NCI-H69 (cell line): ENCODE data around the gene SEC23A.
"Not testable (repeated sequence)": the region's sequence is repeated elsewhere in the genome, so short reads cannot be mapped to it uniquely, and the experiment has no call there.

Source experiments
- DNase-seq: peaks from one replicate; lab custom pipeline; 2025; lab: John Stamatoyannopoulos, UW

Gene SEC23A

DNA sequence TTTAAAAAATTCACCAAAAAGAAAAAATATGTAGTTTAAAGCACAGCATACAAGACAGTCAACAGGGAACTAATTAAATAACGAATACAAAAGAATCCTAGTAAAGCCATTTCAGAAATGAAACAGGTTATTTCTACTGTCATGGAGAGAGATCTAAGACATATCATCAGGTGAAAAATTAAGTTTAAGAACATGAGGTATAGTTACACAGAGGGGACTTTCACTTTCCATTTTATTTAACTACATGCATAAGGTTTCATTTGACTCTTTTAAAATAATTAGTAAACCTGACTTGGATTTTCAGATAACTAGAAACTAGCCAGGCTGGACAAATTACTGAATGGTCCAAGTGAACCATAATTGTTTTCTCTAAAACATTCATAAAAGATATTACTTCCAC lies 11.3 kb downstream of the SEC23A start:
- DNase-seq, result no peak

DNA sequence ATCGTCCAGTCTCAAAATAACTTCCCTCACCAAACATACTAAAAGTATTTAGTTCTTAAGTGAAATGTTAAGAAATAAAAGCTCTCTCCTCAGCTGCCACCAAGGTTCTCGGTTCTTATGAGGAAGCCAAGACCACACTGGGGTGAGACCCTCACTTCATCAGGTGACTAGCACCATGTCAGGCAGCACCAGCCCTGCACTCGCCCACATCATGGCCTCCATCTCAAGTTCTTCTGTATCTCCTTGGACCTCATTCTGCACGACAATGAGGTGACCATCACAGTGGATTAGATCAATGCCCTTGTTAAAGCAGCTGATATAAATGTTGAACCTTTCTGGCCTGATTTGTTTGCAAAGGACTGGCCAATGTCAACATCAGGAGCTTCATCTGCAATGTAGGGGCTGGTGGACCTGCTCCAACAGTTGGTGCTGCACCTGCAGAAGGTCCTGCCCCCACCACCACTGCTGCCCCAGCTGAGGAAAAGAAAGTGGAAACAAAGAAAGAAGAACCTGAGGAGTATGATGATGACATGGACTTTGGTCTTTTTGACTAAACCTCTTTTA lies 12.4 kb downstream of the SEC23A start:
- DNase-seq, result no peak

DNA sequence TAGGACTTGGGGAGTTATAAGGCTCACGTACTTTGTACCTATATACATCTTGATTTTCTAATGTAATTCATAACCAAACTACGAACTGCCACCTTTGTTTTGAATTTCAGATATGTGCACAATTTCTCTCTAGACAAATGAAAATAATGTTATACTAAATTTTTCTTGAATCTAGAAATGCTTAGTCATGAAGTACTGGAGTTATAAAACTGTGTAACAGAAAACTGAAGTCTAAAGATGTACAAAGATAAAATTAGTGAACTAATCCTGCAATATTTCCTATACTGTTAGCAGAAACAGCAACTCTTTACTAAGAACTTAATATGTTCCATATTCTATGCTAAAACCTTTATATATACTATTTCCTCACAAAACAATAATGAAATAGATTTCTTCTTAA lies 15.5 kb downstream of the SEC23A start:
- DNase-seq, result no peak

DNA sequence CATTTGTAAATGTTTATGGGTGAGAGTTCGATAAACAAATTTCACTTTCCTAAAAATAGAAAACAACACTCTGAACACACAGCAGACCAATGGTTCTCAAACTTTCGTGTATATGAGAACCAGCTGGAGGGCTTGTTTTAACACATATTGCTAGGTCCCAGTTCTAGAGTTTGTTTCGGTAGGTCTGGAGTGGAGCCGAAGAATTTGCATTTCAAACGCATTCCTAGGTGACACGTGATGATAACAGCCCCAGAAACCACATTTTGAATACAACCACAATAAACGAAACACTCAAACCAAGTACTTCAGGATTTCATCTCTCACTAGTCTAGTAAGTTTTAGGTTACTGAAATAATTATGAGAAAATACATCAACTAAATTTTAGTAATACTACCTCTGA lies 17.1 kb downstream of the SEC23A start:
- no peak for DNase-seq

DNA sequence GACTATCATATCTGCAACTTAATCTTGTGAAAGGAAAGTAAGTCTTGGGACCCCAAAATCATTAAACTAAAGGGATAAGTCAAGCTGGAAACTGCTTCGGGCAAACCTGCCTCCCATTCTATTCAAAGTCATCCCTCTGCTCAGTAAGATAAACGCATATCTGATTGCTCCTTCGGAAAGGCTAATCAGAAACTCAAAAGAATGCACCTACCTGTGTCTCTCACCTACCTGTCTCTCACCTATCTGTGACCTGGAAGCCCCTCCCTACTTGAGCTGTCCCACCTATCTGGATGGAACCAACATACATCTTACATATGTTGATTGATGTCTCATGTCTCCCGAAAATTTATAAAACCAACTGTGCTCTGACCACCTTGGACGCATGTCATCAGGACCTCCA lies 19.9 kb downstream of the SEC23A start:
- no peak for DNase-seq

DNA sequence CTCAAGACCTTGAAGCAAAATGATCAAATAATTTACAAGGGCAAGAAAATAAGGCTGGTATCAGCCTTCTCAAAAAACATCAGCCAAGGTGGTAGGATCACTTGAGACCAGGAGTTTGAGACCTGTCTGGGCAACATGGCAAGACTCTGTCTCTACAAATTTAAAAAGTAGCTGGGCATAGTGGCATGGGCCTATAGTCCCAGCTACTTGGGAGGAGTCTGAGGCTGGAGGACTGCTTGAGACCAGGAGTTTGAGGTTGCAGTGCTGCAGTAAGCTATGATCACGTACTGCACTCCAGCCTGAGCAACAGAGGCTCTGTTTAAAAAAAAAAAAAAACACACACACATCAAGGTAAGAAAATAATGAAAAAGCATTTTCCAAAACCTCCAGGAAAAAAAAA lies 22.1 kb downstream of the SEC23A start:
- DNase-seq, result no peak

DNA sequence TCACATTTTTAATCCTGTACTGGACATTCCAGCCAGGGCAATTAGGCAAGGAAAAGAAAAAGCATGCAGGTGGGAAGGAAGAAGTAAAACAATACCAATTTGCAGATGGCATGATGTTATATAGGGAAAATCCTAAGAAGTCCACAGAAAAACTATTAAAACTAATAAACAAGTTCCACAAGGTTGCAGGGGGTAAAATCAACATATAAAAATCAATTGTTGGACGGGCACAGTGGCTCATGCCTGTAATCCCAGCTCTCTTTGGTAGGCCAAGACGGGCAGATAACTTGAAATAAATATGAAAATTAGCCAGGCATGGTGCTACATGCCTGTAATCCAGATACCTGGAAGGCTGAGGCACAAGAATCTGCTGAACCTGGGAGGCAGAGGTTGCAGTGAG lies 31.9 kb downstream of the SEC23A start:
- DNase-seq, result no peak

DNA sequence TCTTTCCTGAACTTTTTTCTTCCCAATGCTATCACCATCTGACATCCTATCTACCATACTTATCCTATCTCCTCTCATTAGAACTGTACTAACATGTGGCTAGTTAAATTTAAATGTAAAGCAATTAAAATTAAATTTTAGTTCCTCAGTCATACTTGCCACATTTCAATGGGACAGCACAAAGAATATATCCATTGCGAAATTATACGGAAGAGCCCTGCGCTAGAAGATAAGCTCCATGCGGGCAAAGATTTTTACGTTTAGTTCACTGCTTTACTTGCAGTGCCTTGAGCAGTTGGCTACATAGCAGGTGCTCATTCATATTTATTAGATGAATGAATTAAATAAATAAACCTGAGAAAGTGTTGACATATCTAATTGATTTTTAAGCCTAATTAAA lies 33.1 kb downstream of the SEC23A start:
- DNase-seq, result no peak

DNA sequence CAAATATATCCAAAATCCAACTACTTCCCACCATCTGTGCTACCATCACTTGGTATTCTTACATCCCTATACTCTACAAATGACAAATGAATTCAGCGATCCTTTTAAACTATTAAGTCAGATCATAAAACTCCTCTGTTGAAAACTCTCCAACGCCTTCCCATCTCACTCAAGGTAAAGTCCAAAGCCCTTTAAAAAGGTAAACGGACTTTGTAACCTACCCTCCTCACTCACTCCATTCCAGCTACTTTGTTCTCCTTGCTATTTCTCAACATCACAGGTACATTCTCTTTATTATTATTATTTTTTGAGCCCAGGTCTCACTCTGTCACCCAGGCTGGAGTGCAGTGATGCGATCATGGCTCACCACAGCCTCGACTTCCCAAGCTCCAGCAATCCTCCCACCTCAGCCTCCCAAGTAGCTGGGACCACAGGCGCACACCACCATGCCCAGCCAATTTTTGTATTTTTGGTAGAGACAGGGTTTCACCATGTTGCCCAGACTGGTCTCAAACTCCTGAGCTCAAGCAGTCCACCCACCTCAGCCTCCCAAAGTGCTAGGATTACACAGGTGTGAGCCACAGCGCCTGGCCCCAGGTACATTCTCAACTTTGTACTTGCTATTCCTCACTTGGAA lies 33.7 kb downstream of the SEC23A start:
- DNase-seq, result not testable (repeated sequence)

DNA sequence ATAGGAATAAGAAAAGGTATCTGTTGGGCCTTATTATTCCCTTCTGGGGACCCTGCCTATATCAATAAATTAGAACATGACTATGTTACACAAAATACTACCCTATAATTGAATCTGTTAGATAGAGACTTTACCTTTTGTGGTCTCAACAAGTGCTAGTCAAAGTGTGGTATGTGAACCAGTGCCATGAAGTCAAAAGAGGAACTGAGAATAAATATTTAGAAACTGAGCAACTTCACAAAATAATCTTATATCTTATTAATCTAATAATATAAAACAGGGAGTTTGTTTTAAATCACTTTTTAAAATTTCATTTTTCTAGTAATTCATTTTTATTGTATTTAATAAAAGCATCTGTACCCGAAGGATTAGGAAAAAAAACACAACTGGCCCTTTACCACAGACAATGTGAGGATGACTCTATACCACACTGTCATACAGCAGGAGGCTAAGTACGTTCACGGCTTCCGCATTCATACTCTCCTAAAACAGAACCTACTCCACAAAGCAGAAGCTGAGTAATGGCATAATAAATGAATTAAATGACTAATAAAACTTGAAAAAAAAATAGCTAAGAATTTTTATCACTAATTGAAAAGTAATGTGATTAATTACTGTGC lies 42.1 kb downstream of the SEC23A start:
- DNase-seq, result no peak

DNA sequence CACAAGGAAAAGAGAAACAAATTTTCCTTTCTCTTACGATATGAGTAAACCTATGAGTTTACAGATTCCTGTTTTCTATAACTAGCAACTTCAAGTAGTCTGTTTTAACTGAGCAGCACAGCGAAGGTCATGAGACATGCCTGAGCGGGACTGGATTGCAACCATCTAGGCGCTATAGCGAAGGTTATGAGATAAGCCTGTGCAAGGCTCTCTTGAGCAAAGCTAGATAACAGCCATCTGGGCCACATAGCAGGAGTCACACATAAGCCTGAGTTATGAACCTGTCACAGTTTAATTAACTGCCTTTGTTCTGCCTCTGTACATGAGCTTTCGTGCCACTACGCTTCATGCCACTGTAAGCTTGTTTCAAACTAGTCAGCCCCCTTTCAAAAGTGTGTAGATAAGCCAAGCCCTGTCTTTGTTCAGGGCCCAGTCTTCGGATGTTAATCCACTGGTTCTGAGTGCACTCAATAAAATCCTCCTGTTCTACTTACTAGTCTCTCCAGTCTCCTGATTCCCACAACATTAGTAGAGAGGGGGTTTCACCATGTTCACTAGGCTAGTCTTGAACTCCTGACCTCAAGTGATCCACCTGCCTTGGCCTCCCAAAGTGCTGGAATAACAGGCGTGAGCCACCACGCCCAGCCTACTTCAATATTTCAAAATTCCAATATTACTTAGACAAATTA lies 47.1 kb downstream of the SEC23A start:
- DNase-seq, result peak; percentile 7

DNA sequence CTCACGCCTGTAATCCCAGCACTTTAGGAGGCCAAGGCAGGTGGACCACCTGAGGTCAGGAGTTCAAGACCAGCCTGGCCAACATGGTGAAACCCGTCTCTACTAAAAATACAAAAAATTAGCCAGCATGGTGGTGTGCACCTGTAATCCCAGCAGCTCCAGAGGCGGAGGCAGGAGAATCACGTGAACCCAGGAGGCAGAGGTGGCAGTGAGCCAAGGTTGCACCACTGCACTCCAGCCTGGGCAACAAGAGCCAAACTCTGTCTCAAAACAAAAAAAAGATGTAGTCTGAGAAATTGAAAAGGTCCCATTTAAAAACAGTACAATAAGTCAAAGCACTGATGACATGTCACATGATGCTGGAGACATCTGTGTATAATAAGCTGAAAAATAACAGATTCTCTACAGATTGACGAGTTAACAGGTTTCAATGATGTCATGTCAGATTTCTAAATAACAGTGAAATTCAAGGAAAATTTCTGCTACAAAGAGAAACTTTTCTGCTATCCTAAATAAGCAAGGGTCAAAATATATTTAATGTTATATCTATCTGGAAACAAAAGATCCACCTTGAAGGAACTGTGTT lies 50.1 kb downstream of the SEC23A start:
- not testable (repeated sequence) for DNase-seq

DNA sequence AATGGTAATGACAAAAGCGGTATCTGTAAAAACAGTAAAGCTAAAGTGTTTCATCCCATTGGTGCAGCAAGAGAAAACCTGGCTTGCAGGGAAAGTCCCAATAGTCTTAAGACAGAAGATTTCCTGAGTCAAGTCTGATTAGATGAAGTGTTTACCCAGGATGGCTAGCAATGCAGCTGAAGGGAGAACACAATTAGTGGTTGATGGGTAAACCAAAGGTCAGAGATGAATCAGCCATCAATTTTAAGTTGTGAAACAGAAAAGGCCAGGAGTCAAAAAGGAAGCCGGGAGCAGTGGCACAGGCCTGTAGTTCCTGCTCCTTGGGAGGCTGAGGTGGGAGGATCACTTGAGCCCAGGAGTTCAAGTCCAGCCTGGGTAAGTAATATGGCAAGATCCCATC lies 52.6 kb downstream of the SEC23A start:
- DNase-seq, result no peak

DNA sequence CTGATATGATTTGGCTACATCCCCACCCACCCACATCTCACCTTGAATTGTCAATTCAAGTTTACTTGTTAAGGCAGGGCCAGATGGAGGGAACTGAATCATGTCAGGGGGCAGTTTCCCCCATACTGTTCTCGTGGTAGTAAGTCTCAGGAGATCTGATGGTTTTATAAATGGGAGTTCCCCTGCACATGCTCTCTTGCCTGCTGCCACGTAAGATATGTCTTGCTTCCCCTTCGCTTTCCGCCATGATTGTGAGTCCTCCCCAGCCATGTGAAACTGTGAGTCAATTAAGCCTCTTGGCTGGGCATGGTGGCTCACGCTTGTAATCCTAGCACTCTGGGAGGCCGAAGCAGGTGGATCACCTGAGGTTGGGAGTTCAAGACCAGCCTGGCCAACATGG lies 57.1 kb downstream of the SEC23A start:
- DNase-seq, result not testable (repeated sequence)

DNA sequence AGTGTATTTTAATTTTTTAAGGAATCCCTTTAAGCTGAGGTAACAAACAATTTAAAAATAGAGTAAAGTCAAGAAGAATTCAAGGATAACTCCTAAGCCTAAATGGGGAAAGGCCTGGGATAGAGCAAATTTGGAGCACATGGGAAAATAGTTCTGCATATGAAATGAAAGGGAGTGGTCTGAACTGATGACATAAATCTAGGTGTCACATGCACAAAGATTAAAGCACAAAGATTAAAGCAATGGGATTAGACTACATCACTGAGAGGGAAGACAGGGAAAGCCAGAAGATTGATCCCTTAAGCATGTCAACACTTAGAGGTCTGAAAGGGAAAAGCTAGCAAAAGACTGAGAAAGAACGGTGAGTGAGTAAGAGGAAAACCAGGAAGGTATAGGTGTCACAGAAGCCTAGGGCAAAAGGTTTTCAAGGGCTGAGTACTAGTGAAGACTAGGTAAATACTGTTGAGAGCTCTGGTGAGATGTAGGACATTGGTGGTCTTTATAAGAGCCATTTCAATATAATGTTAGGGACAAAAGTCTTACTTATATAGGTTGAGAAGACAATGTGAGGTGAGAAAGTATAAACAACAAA lies 59.6 kb downstream of the SEC23A start:
- DNase-seq, result no peak

DNA sequence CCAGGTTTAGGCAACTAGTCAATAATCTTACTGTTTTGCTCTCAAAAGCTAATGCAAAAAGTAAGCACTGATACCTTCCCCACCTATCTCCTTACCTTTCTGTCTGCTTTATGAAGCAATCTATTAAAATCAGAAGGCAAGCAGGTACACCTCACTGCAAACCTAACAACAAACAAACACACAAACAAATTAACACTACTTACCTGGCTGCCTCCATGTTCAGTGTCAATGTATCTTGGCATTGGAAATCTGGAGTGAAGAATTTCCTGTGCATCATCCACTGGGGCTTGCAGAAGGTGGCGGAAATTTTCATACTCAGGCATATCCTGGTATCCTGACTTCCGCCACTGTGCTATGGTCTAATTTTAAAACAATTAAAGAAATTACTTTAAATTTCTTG lies 62.5 kb downstream of the SEC23A start:
- DNase-seq, result no peak

DNA sequence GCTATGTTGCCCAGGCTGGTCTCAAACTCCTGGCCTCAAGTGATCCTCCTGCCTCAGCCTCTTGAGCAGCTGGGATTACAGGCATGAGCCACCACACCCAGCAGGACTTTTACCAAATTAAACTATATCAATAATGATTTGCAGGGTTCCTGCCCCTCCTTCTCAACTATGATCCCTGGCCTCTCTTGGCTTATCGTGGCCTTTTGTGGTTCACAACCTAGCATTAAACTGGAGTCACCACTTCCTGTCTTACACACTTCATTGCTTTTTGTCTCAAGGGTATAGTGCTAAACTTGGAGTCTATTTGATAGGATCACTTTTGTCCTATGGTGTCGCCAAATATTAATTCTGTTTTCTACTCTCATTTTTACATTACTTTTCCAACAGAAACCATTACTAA lies 64.5 kb downstream of the SEC23A start:
- DNase-seq, result peak; percentile 9

DNA sequence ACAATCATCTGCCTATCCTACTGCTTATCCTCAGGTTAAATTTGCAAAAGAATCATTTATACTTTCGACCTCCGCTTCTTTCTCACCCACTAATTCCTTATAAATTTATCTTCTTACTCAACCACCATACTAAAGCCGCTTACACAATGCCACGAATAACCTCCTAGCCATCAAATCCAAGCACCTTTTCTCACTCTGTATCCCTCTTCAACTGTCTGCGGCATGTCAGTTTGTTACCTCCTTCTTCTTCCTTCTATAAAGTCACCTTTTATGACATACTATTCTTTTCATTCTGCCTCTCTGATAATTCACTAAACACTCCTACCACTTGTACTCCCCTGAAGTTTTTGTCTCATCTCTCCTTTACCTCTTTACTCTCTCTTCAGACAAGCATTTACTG lies 66.3 kb downstream of the SEC23A start:
- DNase-seq, result no peak

DNA sequence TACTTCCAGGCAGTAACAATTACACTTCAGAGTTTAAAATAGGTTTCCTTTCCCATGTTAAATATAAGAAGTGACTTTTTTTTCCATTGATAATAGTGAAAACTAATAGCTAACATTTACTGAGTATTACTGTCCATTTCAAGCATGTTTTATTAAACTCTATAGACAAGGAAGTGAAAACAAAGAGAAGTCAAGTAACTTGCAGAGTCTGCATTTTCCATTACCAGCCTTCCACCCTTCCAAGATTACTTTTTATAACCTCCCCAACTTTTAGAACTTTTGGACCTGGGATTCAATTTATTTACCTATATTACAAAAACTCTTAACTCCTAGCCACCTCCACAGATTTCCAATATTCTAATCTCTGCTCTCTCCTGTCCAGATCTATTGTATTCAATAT lies 67.7 kb downstream of the SEC23A start:
- no peak for DNase-seq

DNA sequence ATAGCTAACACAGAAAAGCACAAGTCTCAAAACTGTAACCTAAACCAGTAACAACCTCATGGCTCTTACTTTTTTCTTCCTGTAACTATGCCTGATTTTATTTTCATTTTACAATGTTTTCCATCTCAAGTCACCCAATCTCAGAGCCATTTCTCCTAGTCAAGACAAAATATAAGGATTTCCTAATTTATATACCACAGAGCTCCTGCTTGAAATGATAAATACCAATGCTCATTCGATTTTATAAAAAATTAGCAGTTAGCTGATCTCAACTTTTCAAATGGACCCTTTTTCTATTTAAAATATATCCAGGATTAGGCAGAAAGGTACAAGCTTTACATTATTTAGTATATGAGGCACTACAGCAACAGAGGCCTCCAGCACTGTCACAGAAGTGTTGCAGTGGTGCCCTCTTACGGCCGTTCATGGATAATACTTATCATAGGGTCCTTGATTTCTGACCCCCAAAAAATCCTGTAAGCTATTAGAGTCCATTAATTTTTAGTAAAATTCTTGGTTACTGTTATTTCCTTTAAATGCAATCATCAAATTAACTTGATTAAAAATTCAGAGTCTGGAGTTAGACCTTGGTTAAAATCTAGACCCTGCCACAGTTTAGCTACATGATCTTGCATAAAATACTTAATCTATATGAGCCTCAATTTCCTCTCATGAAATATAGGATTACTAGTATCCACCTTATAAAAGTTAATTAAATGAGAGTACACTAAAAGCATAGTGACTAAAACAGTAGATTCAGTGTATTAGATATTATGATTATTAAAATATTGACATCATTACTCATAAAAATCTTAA lies 68.3 kb downstream of the SEC23A start:
- DNase-seq, result peak; percentile 3

DNA sequence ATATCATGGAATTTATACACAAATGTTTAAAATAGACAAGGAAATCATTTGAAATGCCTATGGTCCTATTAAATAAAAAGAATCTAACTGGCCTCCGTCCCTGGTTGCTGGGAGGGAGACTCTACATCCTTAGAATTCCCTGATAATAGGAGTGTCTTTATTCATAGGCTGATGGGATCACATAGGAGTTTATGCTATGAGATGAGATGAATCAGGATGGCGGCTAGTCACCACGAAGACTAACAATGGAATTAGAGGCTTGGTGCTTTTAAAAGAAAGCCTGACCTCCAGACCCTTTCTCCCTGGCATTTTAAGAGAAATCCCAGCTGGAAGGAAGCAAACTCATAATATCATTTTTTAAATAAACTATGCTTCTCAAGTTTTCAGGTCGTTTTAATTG lies 69.7 kb downstream of the SEC23A start:
- DNase-seq, result no peak

DNA sequence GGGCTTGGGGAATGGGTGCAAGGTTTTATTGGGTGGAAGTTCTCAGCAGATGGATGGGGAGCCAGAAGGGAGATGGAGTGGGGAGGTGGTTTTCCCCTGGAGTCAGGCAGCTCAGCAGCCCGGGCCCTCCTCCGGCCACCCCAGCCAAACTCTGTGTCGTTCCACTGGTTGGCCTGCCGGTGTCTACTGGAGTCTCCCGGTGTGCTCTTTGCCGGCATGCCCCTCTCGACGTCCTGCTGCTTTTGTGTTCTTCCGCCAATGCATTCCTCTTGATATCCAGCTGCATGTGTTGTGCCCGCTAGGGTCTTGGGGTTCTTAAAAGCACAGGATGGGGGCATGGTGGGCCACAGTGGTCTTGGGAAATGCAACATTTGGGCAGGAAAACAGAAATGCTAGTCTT lies 72.8 kb downstream of the SEC23A start:
- DNase-seq, result no peak
